HUES64 (cell line): ENCODE measurements around the gene AGR3.

Experiments used
- H3K27ac ChIP-seq: 2 replicates; pipeline ENCODE4 v1.7.0; 2013; ENCODE audit warnings: low read depth, low read length, inconsistent platforms
- H3K27me3 ChIP-seq: 2 replicates; pipeline ENCODE4 v1.6.1; 2013; ENCODE audit warnings: mild to moderate bottlenecking, low read length; ENCODE audit not compliant: insufficient read depth
- H3K36me3 ChIP-seq: 2 replicates; pipeline ENCODE4 v1.6.1; 2013; ENCODE audit warnings: mild to moderate bottlenecking, low read length; ENCODE audit not compliant: insufficient read depth
- H3K4me1 ChIP-seq: 2 replicates; pipeline ENCODE4 v1.6.1; 2013; ENCODE audit warnings: mild to moderate bottlenecking, low read length, moderate library complexity; ENCODE audit not compliant: insufficient read depth
- H3K4me3 ChIP-seq: 2 replicates; pipeline ENCODE4 v1.5.1; 2013; ENCODE audit warnings: mild to moderate bottlenecking, low read length, moderate library complexity
- H3K9ac ChIP-seq: 2 replicates; pipeline ENCODE4 v1.6.1; 2013; ENCODE audit warnings: mild to moderate bottlenecking, low read depth, low read length
- H3K9me3 ChIP-seq: 2 replicates; pipeline ENCODE4 v1.6.1; 2013; ENCODE audit warnings: low read depth, low read length; ENCODE audit not compliant: insufficient read depth
- WGBS: fragments of 150-250, 120-280 bp; methylation state at CpG from one replicate; pipeline ENCODE4 v1.1.7; 2013; ENCODE audit warnings: missing lambda C conversion rate; 5-methylcytosine and 5-hydroxymethylcytosine counted together

Gene AGR3

DNA sequence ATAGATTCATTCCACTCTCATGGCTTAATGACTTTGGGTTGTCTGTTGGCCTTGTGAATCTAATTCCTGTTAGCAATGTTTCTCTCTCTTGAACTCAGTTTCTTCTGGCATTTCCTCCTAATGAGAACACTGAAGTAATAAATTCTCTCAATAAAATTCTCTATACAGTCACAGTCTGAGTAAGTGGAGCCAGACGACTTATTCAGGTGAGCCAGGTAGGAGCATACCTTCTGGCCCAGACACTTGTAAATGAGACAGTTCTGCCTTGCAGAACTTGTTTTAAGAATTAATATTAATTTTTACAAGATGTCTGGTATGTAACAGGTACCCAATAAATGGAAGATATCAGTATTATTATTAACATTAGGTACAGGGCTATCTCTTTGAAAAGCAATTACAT is 48.4 kb downstream of the AGR3 start:
- Histone ChIP-seq H3K9me3 (no peaks in the 10 kb centered on the region), H3K4me3 (no peak overlapping the region), H3K36me3 (no peaks in the 10 kb centered on the region), H3K27me3 (no peaks in the 10 kb centered on the region), H3K4me1 (no peaks in the 10 kb centered on the region), H3K27ac (no peak overlapping the region), H3K9ac (no peak overlapping the region)
- WGBS = 92% methylated on average over 1 of the region's 1 CpG

DNA sequence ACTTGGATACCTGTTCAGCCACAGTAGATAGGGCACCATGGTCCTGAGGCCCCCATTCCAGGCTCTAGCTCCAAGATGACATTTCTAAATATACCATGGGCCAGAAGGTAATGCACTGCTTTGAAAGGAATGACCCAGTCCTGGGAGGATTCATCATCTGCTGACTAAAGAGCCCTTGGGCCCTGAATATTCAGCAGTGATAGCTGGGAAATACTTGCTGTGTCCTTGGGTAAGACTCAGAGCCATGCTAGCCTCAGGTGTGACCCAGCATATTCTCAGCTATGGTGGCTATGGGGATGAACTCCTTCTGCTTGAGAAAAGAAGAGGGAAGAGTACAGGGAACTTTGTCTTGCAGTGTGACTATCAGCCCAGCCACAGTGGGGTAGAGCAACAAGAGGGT is 55.7 kb downstream of the AGR3 start:
- Histone ChIP-seq H3K4me3 (no peak overlapping the region), H3K36me3 (no peaks in the 10 kb centered on the region), H3K27me3 (no peaks in the 10 kb centered on the region), H3K9me3 (no peaks in the 10 kb centered on the region), H3K27ac (no peak overlapping the region), H3K9ac (no peak overlapping the region), H3K4me1 (no peaks in the 10 kb centered on the region)

DNA sequence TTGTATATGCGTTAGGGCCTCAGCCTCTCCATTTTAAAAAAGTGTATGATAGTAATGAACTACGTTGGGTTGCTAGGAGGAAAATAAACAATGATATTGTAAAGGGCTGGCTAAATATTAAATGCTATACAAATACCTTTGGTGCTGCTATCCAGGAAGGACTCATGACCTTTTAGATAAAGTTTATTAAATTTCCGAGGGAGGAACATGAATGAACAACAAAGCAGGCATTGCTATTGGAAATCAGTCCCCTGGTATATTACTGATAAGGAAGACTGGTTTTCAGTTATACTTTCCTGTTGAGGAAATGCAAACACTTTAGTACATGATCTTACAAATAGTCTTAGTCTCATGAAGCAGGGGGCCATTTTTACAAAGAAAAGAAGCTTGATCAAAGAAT is 59.8 kb downstream of the AGR3 start:
- Histone ChIP-seq H3K27ac (no peak overlapping the region), H3K9ac (no peak overlapping the region), H3K4me3 (no peak overlapping the region), H3K36me3 (no peaks in the 10 kb centered on the region), H3K27me3 (no peaks in the 10 kb centered on the region), H3K4me1 (no peaks in the 10 kb centered on the region), H3K9me3 (no peaks in the 10 kb centered on the region)
- 93% methylated on average over 3 of the region's 3 CpGs for WGBS

DNA sequence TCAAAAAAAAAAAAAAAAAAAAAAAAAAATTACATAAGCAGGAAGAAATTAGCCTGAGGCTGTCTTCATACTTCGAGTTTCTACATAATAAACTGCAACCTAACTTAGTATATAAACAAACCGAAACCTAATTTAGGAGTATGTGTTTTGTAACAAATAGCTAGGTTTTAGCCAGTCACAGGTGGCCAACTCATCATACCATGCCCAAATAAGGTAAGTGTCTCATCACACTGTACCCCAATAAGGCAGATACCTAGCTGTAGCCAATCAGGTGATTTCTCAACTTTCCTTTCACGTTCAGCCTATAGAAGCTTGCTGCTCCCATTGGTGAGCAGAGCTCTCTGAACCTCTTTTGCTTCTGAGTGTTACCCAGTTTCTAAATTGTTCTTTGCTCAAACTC is 63.1 kb downstream of the AGR3 start:
- no peak overlapping the region for H3K27ac ChIP-seq
- no peaks in the 10 kb centered on the region for H3K27me3 ChIP-seq
- 95% methylated on average over 1 of the region's 3 CpGs for WGBS
- no peak overlapping the region for H3K9ac ChIP-seq
- H3K36me3 ChIP-seq = no peaks in the 10 kb centered on the region
- no peaks in the 10 kb centered on the region for H3K4me1 ChIP-seq
- H3K9me3 ChIP-seq = no peaks in the 10 kb centered on the region
- no peak overlapping the region for H3K4me3 ChIP-seq

DNA sequence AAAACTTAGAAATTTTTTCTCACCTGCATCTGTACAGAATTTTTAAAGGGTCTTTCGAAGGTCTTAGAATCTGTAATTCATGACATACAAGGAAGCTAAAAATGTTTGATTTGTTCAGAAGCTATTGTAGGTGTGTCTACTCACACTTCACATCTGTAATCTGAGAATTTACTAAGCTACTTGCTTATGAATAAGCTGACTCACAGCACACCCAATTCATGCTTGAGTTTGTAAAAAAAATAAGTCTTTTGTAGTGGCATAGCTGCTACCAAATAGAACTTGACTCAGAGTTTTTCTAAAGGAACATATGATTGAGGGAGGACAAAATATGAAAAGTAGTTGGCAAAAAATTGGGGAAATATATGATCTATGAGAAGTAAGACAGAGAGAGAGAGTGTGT is 64.2 kb downstream of the AGR3 start:
- Histone ChIP-seq H3K36me3 (no peaks in the 10 kb centered on the region), H3K4me1 (no peaks in the 10 kb centered on the region), H3K27ac (no peak overlapping the region), H3K9ac (no peak overlapping the region), H3K4me3 (no peak overlapping the region), H3K9me3 (no peaks in the 10 kb centered on the region), H3K27me3 (no peaks in the 10 kb centered on the region)
- WGBS = no CpG with 5 or more reads among the region's 1 CpG

DNA sequence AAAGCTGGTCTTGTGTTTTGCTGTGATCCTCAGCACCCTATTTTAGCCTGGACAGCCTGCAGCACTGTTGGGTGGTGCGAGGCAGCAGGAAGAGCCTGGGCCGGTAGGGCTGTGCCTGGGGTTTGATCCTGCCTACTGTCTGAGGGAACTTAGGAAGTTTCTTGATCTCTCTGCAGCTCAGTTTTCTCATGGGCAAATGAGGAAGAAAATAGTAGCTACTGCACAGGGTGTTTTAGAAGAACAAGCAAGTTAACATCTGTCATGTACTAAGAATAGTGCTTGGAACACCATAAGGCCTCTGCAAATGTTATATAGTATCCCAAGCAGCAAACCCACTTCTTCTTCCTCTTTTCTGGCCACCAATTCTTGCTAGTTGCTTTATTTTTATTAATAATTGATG is 65.0 kb downstream of the AGR3 start:
- Histone ChIP-seq H3K9me3 (no peaks in the 10 kb centered on the region), H3K9ac (no peak overlapping the region), H3K27me3 (no peaks in the 10 kb centered on the region), H3K27ac (no peak overlapping the region), H3K4me3 (no peak overlapping the region), H3K36me3 (no peaks in the 10 kb centered on the region), H3K4me1 (no peaks in the 10 kb centered on the region)
- 46% methylated on average over 2 of the region's 2 CpGs for WGBS

DNA sequence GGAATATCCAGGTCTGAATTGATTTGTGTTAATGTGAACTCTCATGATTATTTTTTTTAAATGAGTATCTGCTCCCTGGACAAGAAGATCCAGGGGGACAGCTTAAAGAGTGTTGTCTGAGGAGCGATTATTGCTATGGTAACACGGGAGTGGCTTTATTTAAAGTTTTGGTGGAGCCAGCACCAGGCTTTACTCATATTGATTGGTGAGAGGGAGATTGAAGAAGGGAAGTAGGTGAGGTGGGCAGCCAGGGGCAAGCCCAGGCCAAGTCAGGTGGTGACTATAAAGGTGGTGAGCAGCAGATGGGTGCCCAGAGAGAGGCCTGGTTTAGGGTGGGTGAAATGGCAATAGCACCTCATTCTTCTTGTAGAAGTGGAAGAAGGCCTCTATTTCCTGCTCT is 66.8 kb downstream of the AGR3 start:
- H3K4me3 ChIP-seq = no peak overlapping the region
- H3K27ac ChIP-seq = no peak overlapping the region
- WGBS = 93% methylated on average over 2 of the region's 2 CpGs
- H3K9me3 ChIP-seq = no peaks in the 10 kb centered on the region
- H3K36me3 ChIP-seq = no peaks in the 10 kb centered on the region
- no peaks in the 10 kb centered on the region for H3K4me1 ChIP-seq
- no peak overlapping the region for H3K9ac ChIP-seq
- no peaks in the 10 kb centered on the region for H3K27me3 ChIP-seq

DNA sequence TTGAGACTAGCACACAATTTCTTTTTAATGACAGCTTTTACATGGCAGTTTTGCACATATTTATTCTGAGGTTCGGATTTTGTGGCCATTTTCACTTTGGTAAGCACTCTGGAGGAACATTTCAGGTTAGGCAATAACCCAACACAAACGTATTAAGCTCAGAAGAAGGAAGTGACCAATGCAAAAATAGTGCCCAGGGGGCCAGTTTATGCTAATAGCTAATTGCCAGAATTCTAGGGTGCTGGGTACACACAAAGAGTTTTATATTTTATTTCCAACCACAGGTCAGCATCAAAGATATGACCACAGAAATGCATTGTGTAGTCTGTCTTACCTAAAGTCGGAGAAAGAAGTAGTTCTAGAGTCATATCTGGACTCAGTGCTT is 68.6 kb downstream of the AGR3 start:
- Histone ChIP-seq H3K27ac (no peak overlapping the region), H3K27me3 (no peaks in the 10 kb centered on the region), H3K4me1 (no peaks in the 10 kb centered on the region), H3K4me3 (no peak overlapping the region), H3K36me3 (no peaks in the 10 kb centered on the region), H3K9me3 (no peaks in the 10 kb centered on the region), H3K9ac (no peak overlapping the region)
- 97% methylated on average over 3 of the region's 3 CpGs for WGBS

DNA sequence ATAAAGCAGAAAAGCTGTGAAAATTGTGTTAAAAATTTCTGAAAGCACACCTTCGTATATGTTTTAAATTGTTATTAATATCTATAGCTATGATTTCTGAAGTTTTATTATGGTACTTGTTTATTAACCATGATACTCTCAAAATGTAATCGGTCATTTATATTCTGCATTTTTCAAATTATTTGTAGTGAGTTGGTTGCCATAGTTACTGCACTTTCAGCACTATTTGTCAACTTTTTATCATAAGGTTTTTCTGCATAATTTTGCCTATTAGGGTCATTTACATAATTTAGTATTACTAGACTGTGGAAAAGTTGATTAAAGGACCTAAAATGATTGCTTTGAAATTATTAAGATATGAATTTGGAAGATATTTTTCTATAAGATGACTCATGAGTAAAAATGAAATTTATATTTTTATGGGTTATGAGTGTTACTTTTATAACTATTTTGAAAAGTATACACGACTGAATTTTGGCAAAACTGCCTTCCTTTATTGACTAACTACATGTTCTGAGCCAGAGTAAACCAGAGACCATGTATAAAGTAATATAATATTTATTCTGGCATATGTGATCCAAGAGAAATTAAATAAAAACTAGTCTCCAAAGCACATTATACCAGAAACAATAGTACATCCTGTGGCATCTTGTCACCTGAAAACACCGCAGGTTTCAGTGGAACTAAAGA is 69.1 kb downstream of the AGR3 start:
- no peak overlapping the region for H3K4me3 ChIP-seq
- H3K27ac ChIP-seq = no peak overlapping the region
- no peaks in the 10 kb centered on the region for H3K4me1 ChIP-seq
- no peaks in the 10 kb centered on the region for H3K27me3 ChIP-seq
- H3K36me3 ChIP-seq = no peaks in the 10 kb centered on the region
- WGBS = 92% methylated on average over 3 of the region's 4 CpGs
- no peaks in the 10 kb centered on the region for H3K9me3 ChIP-seq
- H3K9ac ChIP-seq = no peak overlapping the region

DNA sequence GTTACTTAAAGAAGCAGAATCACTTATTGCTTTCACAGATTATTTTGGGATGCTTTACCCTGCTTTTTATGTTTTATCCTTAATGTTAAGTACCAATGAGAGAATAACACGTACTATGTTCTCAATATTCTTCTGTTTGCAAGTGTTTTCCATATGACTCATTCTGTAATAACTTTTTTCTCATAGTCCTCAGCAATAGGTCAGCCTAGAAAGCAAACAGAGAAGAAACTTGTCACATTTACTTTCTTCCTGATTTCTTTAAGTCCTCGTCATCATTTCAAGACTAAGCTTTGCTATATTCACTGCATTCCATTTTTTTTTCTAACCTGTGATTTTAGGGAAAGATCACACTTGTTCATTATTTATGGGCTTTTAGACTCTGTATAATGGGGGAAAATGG is 70.2 kb downstream of the AGR3 start:
- no peak overlapping the region for H3K27ac ChIP-seq
- H3K4me1 ChIP-seq = no peaks in the 10 kb centered on the region
- H3K27me3 ChIP-seq = no peaks in the 10 kb centered on the region
- 94% methylated on average over 2 of the region's 2 CpGs for WGBS
- H3K9me3 ChIP-seq = no peaks in the 10 kb centered on the region
- no peaks in the 10 kb centered on the region for H3K36me3 ChIP-seq
- no peak overlapping the region for H3K4me3 ChIP-seq
- no peak overlapping the region for H3K9ac ChIP-seq

DNA sequence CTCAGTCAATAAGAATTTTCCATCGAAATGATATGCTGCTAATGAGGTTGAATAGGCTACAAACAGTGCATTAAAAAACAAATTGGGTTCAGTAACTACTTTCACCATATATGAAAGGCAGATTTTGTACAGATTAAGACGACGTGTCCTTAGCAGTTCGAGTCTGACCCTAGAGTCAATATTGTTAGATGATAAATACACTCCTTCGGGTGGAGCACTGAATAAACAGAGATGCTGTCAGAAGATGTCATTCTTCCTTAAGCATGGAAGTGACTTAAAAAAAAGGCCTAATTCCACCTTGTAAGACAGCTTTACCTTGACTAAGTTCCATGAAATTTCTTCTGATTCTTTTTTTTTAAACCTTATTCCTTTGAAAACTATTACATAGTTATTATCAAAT is 71.2 kb downstream of the AGR3 start:
- H3K4me1 ChIP-seq = no peaks in the 10 kb centered on the region
- H3K9me3 ChIP-seq = no peaks in the 10 kb centered on the region
- 89% methylated on average over 5 of the region's 5 CpGs for WGBS
- no peak overlapping the region for H3K27ac ChIP-seq
- H3K4me3 ChIP-seq = no peak overlapping the region
- H3K27me3 ChIP-seq = no peaks in the 10 kb centered on the region
- no peaks in the 10 kb centered on the region for H3K36me3 ChIP-seq
- no peak overlapping the region for H3K9ac ChIP-seq

DNA sequence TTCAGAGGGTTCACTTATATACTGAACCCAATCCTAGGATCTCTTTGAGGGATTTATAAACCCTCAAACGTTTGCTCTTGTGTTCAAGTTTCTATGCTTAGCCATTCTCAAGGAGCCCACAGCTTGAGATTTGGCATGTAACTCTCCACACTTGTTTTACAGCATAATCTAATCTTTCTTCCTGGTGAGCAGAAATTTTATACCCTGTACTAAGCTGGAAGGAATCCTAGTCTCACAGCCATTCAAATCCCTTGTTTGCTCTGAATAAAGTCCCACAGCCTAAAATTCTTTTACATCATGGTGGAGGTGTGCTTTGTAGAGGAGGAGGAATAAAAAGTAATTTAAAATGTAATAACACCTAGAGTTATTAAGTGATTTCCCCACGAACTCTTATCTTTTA is 71.7 kb downstream of the AGR3 start:
- Histone ChIP-seq H3K4me1 (no peaks in the 10 kb centered on the region), H3K27ac (no peak overlapping the region), H3K4me3 (no peak overlapping the region), H3K27me3 (no peaks in the 10 kb centered on the region), H3K9ac (no peak overlapping the region), H3K36me3 (no peaks in the 10 kb centered on the region), H3K9me3 (no peaks in the 10 kb centered on the region)
- WGBS = 88% methylated on average over 2 of the region's 2 CpGs
